GM19463 (cell line): Measurements from ENCODE around the gene RASSF4.

Source experiments
- ATAC-seq: cut with Tn5 transposase; IDR thresholded peaks from one replicate; pipeline ENCODE4 v1.9.1; 2021; ENCODE audit warnings: mild to moderate bottlenecking, moderate library complexity; ENCODE audit not compliant: unreplicated experiment

RASSF4 gene

GRCh38 chr10:44959247-44960087 lies at the start of gene RASSF4:
Gene RASSF4 (plus strand): TSS chr10:44959802. CDS start chr10:44970203, 10,401 bp downstream.
- peak; percentile 90 for ATAC-seq

- no peak for ATAC-seq
These were observed 49.7 kb upstream of the RASSF4 start for GRCh38 chr10:44909910-44910309.

DNA sequence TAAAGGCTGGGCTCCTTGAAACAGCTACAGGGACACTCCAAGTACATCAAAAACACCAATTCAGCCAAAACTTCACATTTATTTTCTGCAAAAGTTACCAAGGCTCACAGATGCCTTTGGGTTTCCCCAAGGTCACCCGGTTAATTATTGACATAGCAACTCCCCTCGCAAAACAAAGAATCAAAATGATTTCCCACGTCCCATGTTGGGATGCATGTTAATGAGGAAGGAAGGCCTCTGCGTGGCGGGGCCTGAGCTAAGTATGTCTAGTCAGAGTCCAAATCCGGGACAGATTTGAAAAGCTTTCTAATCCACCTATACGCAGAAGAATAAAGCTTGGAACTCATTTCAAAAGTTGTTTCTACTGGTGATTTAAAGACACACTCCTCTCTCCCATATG lies 49.0 kb upstream of the RASSF4 start:
- ATAC-seq, result no peak

DNA sequence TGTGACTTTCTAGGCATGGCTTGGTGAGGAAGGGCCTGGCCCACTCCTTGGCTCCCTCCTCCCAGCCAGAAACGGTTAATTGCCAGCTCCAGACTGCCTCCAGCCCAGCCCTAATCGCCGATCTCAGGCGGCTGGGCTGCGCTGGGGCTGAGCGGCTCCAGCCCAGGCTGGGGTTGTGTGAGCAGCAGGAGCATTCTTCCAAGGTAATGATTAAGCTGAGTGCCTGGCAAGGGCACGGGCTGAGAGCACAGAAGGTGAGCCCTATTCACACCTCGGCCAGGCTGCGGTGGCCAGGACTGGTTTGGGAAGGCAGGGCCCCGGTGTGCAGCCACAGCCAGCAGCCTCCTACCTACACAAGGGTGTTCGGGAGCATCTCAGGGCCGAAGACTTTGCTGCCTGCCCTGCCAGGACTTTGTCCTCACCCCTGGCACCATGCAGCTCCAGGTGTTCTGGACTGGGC lies 48.5 kb upstream of the RASSF4 start, which contains the start of gene TMEM72:
TSS of gene TMEM72 (plus strand) at position 257 of the 460 bp plus-strand sequence. CDS start at position 433, 176 bp downstream.
- no peak for ATAC-seq

DNA sequence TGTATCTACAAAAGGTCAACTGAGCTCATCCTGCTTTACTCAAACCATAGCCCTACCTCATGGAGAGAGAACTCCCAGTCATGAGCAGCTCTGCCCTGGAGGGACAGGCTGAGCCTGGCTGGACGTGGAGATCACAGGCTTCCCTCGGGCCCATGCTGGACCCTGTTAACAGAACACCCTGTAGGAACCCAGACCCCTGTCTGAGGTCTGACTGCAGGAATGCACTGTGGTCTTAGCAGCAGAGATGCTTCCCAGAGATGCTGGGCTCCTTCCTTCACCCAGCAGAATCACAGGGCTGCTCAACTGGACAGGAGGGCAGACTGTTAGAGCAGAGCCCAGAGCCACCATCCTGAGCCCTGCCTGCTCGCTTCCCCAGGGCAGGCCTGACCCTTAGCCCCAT lies 47.7 kb upstream of the RASSF4 start:
- no peak for ATAC-seq

DNA sequence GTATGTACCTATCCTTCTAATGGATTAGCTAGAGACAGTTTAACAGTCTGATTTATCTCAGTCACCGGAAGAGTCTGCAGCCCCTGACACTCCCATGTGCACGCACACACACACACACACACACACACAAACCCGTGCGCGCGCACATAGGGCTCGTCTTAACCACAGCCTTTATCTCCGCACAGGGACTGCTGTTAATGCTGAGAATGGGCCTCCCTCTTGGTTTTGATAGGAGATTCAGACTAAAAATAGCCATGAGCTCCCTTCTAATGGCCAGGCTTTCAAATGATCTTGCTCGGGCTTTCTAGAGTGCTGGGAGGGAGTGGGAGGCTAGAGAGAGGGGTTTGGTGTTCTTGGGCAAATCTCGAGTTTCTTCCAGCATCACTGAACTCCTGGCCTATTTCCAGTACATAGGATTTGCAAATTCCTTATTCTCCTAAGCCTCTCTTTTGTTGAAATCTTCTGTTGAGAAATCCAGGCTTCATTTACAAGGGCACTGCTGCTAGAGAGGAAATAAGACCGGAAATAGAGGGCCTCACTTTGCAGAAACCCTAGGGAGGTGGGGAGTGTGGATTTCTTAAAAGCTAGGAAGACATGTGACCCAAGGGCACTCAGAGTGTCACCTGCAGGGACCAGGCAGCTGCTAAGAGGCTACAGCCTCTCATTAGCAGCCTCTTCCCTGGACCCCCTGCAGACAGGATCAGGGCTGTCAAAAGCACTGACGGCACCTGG lies 46.1 kb upstream of the RASSF4 start:
- no peak for ATAC-seq

GRCh38 chr10:44914891-44915290 lies 44.7 kb upstream of the RASSF4 start:
- no peak for ATAC-seq

DNA sequence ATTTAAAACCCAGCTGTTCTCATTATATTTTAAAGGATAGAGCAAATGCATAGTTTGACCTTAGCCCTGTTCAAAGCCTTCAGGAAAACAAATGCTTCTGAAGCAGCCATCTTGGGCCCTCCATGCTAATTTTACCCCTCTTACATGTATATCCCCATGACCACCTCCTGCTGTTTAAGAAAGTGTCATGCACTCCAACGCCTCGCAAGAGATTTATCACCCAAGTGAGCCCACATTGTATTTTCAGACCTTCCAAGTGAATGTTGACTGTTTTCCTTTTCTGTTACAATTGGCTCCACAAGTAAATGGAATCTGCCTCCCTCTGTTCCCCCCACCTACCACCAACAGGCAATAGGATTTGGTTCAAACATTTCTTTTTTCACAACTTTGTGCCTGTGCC lies 43.2 kb upstream of the RASSF4 start:
- ATAC-seq, result no peak

GRCh38 chr10:44917848-44918247 lies 41.8 kb upstream of the RASSF4 start:
- no peak for ATAC-seq

- ATAC-seq, result no peak
These were observed 39.4 kb upstream of the RASSF4 start for GRCh38 chr10:44920252-44920651.

GRCh38 chr10:44921061-44921460 lies 38.5 kb upstream of the RASSF4 start:
- ATAC-seq, result no peak

DNA sequence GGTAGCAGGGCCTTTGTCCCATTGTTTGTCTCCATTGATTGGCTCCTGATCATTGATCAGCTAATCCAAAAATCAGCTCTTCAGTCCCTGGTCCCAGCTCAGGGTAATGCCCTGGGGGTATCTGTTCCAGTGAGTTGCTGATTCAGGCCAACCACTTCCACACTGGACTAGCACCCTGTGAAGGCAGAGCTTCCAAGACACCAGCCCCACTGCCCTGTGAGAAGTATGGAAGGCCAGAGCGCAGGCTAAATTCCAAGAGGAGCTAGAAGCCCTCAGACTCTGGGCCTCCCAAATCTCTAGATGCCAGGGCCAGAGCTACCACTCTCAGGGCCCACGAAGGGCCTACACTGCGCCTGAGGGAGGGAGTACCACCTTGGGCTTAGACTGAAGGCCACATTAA lies 38.1 kb upstream of the RASSF4 start:
- no peak for ATAC-seq

GRCh38 chr10:44922021-44922420 lies 37.6 kb upstream of the RASSF4 start:
- ATAC-seq, result no peak

DNA sequence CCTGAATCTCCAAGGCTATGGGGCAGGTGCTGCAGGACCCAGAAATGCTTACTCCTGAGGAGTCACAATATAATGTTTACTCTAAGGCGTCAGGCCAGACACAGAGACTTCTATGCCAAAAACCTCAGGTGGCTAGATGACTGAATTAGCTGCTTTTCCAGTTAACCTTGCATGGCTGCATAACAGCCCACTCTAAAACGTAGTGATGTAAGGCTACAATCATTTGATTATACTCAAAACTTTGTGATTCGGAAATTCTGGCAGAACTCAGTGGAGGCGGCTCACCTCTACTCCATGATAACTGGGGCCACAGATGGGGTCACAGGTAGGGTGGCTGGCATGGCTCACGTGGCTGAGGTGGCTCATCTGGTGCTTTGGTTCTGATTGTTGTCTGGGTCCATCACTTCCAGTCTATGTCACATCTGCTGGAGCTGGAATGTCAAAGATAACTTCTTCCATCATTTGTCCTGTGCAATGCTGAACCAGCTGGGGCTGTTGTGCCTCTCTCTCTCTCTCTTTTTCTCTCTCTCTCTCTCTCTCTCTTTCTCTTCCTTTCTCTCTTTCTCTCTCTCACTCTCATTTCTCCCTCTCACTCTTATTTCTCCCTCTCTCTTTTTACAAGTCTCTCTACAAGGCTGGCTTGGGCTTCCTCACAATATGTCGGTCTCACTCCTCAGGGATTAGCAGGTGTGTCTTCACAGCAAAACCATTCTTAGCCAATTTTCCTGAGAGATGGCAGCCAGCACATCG lies 36.6 kb upstream of the RASSF4 start:
- no peak for ATAC-seq

- ATAC-seq, result no peak
These were observed 36.0 kb upstream of the RASSF4 start for GRCh38 chr10:44923611-44924010.

- no peak for ATAC-seq
These were observed 35.2 kb upstream of the RASSF4 start for GRCh38 chr10:44924261-44925040.

DNA sequence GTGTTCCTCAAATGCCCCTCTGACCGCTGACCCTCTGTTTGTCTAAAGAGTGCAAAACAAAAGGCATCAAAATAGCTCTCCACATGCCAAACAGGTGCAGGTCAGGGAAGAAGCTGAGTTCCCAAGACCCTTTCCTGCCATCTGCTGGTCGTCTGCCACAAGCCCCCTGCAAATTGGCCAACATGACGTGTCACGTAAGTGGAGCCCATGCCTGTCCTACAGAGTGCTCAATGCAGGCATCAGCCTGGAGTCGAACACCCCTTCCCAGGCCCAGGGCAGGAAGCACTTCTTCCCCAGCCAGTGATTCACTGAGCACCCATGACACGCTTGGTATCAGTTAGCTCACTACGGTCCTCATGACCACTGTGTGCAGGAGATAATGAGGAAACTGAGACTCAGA lies 34.4 kb upstream of the RASSF4 start:
- ATAC-seq, result no peak

GRCh38 chr10:44925811-44926750 lies 33.5 kb upstream of the RASSF4 start:
- ATAC-seq, result no peak

DNA sequence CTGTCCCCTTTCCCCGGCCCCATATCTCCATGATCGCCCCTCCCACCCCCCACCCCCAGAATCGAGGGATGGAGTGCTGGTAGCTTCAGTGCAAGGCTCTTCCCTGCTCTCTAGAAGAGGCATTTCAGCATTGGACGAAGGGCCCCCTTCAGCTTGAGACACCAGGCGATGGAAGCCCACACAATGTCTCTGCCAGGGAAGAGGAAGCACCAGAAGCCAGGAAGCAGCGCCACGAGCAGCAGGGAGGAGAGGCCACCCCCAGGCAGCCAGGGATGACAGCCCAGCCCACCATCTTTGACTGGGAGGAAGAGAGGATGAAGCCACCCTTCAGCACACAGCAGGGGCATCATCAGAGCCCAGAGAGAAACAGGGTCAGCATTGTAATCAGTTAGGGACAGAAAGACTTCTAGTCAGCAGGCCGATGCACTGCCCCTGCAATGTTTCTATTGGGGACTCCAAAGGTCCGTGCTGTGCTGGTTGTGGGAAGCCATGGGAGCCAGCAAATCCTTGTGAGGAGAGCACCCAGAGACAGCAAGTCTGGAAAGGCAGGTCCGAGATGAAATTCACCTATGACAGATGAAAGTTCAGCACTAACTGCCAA lies 32.8 kb upstream of the RASSF4 start:
- ATAC-seq, result no peak
